Measurements from ENCODE around the gene ATRAID. TPM values are rescaled to one million over a fixed set of nuclear protein-coding genes. Genes with fewer than 3 reads are reported as not detected.

Gene ATRAID
- total and polyA plus RNA-seq, 2 donors (not counting 3 experiments of a cell fraction or from before 2014, with no cell fraction given) = 84.3 to 283 TPM

GRCh38 chr2:27212626-27213471 is 1.0 kb downstream of the ATRAID start:
- CTCF ChIA-PET = interaction anchor here (1.3 kb wide), 1 partner anchor 90 kb away, joined by 4 read pairs; no protein-coding TSS in a partner anchor
- peak overlapping the region; percentile 78 for H3K4me2 ChIP-seq (ENCODE audit: insufficient read depth, low read length)
- H3K27me3 ChIP-seq (ENCODE audit: control insufficient read depth in 2 of 2, insufficient read depth in 2 of 2, low read length in 2 of 2) = no peaks in the 10 kb centered on the region
- H3K9ac ChIP-seq (replicated peaks; ENCODE audit: extremely low read depth, insufficient read depth, low read length) = peak overlapping the region; percentile 94
- H4K20me1 ChIP-seq (replicated peaks; ENCODE audit: control insufficient read depth, extremely low read depth, insufficient read depth, low read length) = no peaks in the 10 kb centered on the region
- H2AFZ ChIP-seq (ENCODE audit: low read depth, low read length) = peak overlapping the region; percentile 94
- H3K36me3 ChIP-seq (ENCODE audit: control insufficient read depth in 2 of 2, extremely low read depth in 1 of 2, insufficient read depth in 2 of 2, low read length in 2 of 2) = peaks cover 5 to 7% of the 10 kb centered on the region in 2 experiments
- H3K9me3 ChIP-seq (replicated peaks; ENCODE audit: control insufficient read depth, insufficient read depth, low read length) = no peaks in the 10 kb centered on the region
- POLR2A ChIA-PET = no interaction called here
- FAIRE-seq (peak; percentile 21), DNase-seq (ENCODE audit: low read depth, low spot score) (no peak)
- peaks cover 20% of the 10 kb centered on the region for H3K4me1 ChIP-seq (ENCODE audit: control insufficient read depth, extremely low read depth, insufficient read depth, low read length)
- peak overlapping the region; percentile 89 for H3K27ac ChIP-seq (ENCODE audit: insufficient read depth, low read depth, low read length)
- TF ChIP-seq EZH2 (IDR thresholded peaks at IDR 0.05; ENCODE audit: borderline replicate concordance, low read depth, low read length, severe bottlenecking) (no peak), GATA2 (IDR thresholded peaks at IDR 0.05; ENCODE audit: insufficient read depth, insufficient read length, low read depth, low read length) (no peak), JUN (IDR thresholded peaks at IDR 0.05; ENCODE audit: borderline replicate concordance, insufficient read depth, insufficient read length, low read depth) (no peak), CTCF (IDR thresholded peaks at IDR 0.05; ENCODE audit: extremely low read depth in 1 of 2, insufficient read depth in 1 of 2, low read depth in 1 of 2, low read length in 2 of 2) (no peak), FOS (IDR thresholded peaks at IDR 0.05; ENCODE audit: borderline replicate concordance, insufficient read depth, low read length) (no peak), POLR2A (IDR thresholded peaks at IDR 0.05; ENCODE audit: low read depth, low read length) (no peak), MAX (IDR thresholded peaks at IDR 0.05; ENCODE audit: insufficient read depth, insufficient read length) (no peak), POLR2AphosphoS5 (IDR thresholded peaks at IDR 0.05; ENCODE audit: insufficient read depth, low read depth, low read length) (no peak), MYC (IDR thresholded peaks at IDR 0.05; ENCODE audit: low read depth, low read length) (no peak)
- peak overlapping the region; percentile 68 to 91 (median 88) for H3K4me3 ChIP-seq (replicated peaks in 1 of 3; ENCODE audit: insufficient read depth in 1 of 3, low read depth in 1 of 3, low read length in 3 of 3)
- BruUV-seq (replicated peaks) = TSS peak; percentile 36
- peaks cover 19% of the 10 kb centered on the region for H3K79me2 ChIP-seq (ENCODE audit: control insufficient read depth, insufficient read depth, low read length)
- dilution Hi-C loops (cut with MboI; ENCODE audit: extremely low pct_ligation_motif_present, low sequenced_read_pairs) (no loop called here), intact Hi-C loops (cut with micrococcal nuclease) (loop anchor here (1.0 to 5.0 kb wide), 8 partner anchors 74 to 167 kb away; partner anchors contain the start of genes EIF2B4, KHK, MPV17 and PREB)
- no peaks in the 10 kb centered on the region for H3K9me1 ChIP-seq (replicated peaks; ENCODE audit: control insufficient read depth, extremely low read depth, insufficient read depth, low read length)

Measured in endothelial cell of umbilical vein (primary cell).